Peyer's patch (tissue), 4 donors: Measurements from ENCODE around the gene PACS2. TPM values are rescaled to one million over a fixed set of nuclear protein-coding genes. Genes with fewer than 3 reads are reported as not detected.

Experiments used
- DNase-seq, 3 donors: peaks; one replicate each; pipeline ENCODE4 v3.0.0-alpha.2; 2017 to 2019
- H3K27ac ChIP-seq, 4 donors: fragments of 200-600 bp; sonication (generic); one replicate each; pipeline ENCODE4 v1.5.1; 2016 to 2019
- H3K27me3 ChIP-seq, 2 donors: fragments of 200-600 bp; sonication (generic); one replicate each; pipeline ENCODE4 v1.5.1; 2019
- H3K36me3 ChIP-seq, 3 donors: fragments of 200-600 bp; sonication (generic); one replicate each; pipeline ENCODE4 v1.5.1; 2016 to 2019
- H3K4me1 ChIP-seq, 4 donors: fragments of 200-600 bp; sonication (generic); one replicate each; pipeline ENCODE4 v1.5.1; 2016 to 2019
- H3K4me3 ChIP-seq, 4 donors: fragments of 200-600 bp; sonication (generic); 1 replicate in 3 of 4; 2 replicates in 1 of 4; pipeline ENCODE4 v1.5.1; 2016 to 2019; ENCODE audit warnings: mild to moderate bottlenecking in 1 of 4
- H3K9me3 ChIP-seq, 4 donors: fragments of 200-600 bp; sonication (generic); one replicate each; pipeline ENCODE4 v1.5.1; 2016 to 2019; ENCODE audit warnings: mild to moderate bottlenecking in 1 of 4
- POLR2A ChIP-seq, 2 donors: fragments of 450-650 bp; IDR thresholded peaks; one replicate each; pipeline ENCODE4 v1.5.1; 2017; ENCODE audit warnings: antibody characterized with exemption in 2 of 2, mild to moderate bottlenecking in 2 of 2, moderate library complexity in 2 of 2
- total RNA-seq, 4 donors: library from RNA; depleted of rRNA; stranded (reverse); fragments of >200 nt; gene quantifications; one replicate each; pipeline ENCODE4 v1.1.0, GENCODE V29; 2016
- TF ChIP-seq, protein P1 (sequence below), 6 experiments: fragments of 450-650 bp in 4 of 6; fragments of 200-600 bp in 2 of 6; sonication (generic) in 1 of 6; IDR thresholded peaks; one replicate each; pipeline ENCODE4 v1.5.1; 2017 to 2019; ENCODE audit warnings: antibody characterized with exemption in 6 of 6, mild to moderate bottlenecking in 3 of 6, moderate library complexity in 1 of 6

The PACS2 gene
- total RNA-seq, 4 donors from 2014 or later: 77.2 to 158 (median 126) TPM

- H3K9me3 ChIP-seq: no peaks in the 10 kb centered on the region
- no peak overlapping the region for H3K4me3 ChIP-seq
- H3K27ac ChIP-seq: no peak overlapping the region
- H3K4me1 ChIP-seq: no peaks in the 10 kb centered on the region
- TF ChIP-seq, protein P1, sequence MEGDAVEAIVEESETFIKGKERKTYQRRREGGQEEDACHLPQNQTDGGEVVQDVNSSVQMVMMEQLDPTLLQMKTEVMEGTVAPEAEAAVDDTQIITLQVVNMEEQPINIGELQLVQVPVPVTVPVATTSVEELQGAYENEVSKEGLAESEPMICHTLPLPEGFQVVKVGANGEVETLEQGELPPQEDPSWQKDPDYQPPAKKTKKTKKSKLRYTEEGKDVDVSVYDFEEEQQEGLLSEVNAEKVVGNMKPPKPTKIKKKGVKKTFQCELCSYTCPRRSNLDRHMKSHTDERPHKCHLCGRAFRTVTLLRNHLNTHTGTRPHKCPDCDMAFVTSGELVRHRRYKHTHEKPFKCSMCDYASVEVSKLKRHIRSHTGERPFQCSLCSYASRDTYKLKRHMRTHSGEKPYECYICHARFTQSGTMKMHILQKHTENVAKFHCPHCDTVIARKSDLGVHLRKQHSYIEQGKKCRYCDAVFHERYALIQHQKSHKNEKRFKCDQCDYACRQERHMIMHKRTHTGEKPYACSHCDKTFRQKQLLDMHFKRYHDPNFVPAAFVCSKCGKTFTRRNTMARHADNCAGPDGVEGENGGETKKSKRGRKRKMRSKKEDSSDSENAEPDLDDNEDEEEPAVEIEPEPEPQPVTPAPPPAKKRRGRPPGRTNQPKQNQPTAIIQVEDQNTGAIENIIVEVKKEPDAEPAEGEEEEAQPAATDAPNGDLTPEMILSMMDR (IDR thresholded peaks at IDR 0.05): no peak
- no peak for TF ChIP-seq POLR2A (IDR thresholded peaks at IDR 0.05)
- no peak for DNase-seq
- H3K27me3 ChIP-seq: no peaks in the 10 kb centered on the region
- H3K36me3 ChIP-seq: no peaks in the 10 kb centered on the region
These were observed 116.7 kb downstream of the PACS2 start for GRCh38 chr14:105431256-105431655.

- no peaks in the 10 kb centered on the region for H3K27me3 ChIP-seq
- TF ChIP-seq, protein P1 (IDR thresholded peaks at IDR 0.05): no peak
- no peak for TF ChIP-seq POLR2A (IDR thresholded peaks at IDR 0.05)
These were observed 118.1 kb downstream of the PACS2 start for GRCh38 chr14:105432657-105433056.

GRCh38 chr14:105433161-105433605 lies 118.6 kb downstream of the PACS2 start:
- DNase-seq: no peak
- H3K9me3 ChIP-seq: no peaks in the 10 kb centered on the region
- no peak for TF ChIP-seq POLR2A (IDR thresholded peaks at IDR 0.05)
- TF ChIP-seq, protein P1 (IDR thresholded peaks at IDR 0.05): no peak
- H3K27ac ChIP-seq: no peak overlapping the region
- H3K27me3 ChIP-seq: no peaks in the 10 kb centered on the region
- peaks cover 0 to 6% (median 0%) of the 10 kb centered on the region in 4 donors for H3K4me1 ChIP-seq
- H3K4me3 ChIP-seq: no peak overlapping the region
- H3K36me3 ChIP-seq: no peaks in the 10 kb centered on the region

More at GRCh38 chr14:105432657-105433056, 118.1 kb downstream of the PACS2 start:
- Histone ChIP-seq H3K27ac (no peak overlapping the region), H3K4me1 (peaks cover 0 to 4% (median 0%) of the 10 kb centered on the region in 4 donors), H3K36me3 (no peaks in the 10 kb centered on the region), H3K9me3 (no peaks in the 10 kb centered on the region), H3K4me3 (no peak overlapping the region)
- DNase-seq: no peak

DNA sequence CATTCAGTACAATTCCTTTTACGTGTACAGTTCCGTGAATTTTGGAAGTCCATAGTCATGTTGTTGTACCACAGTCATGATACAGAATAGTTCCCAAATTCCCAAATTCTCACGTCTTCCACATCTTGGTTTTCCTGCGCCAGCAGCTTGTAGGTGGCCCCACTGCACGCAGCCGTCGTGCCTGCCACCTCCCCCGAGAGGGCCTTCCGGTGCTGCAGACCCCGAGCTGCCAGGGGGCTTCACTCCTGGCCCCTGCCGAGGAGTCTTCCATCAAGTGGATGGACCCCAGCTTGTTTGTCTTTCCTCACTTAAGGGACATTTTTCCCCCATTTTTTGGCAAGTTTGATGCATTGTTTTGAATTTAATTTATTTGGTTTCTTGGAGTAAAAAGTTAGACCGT lies 121.9 kb downstream of the PACS2 start:
- Histone ChIP-seq H3K4me3 (no peak overlapping the region), H3K4me1 (peaks cover 0 to 6% (median 0%) of the 10 kb centered on the region in 4 donors), H3K36me3 (no peaks in the 10 kb centered on the region), H3K27me3 (no peaks in the 10 kb centered on the region), H3K9me3 (no peaks in the 10 kb centered on the region), H3K27ac (no peak overlapping the region)
- DNase-seq: no peak
- TF ChIP-seq, protein P1 (IDR thresholded peaks at IDR 0.05): no peak

DNA sequence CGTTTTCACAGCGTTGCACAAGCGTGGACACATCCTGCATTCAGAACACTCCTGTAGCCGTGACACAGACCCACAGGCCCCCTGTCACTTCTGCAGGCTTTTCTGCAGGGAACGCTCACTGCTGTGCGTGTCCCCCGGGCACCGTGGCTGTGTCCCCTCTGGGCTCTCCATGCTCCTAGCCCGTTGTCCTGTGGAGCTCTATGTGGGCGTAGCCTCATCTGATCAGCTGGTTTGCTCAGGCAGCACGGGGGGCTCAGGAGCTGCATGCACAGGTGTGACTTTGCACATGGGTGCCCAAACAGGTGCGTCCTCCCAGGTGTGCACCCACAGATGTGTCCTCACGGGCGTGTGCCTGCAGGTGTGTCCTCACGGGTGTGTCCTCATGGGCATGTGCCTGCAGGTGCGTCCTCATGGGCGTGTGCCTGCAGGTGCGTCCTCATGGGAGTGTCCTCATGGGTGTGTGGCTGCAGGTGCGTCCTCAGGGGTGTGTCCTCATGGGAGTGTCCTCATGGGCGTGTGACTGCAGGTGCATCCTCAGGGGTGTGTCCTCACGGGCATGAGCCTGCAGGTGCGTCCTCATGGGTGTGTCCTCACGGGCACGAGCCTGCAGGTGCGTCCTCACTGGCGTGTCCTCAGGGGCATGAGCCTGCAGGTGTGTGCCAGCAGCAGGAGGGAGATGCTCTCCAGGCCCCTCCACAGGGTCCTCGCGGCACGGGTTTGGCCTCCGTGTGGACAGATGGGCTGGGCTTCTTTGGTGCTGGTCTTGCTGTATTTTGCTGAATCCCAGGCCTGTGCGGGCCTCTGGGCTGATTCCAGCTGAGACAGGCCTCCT lies 122.6 kb downstream of the PACS2 start:
- no peak overlapping the region for H3K4me3 ChIP-seq
- TF ChIP-seq, protein P1 (IDR thresholded peaks at IDR 0.05): no peak
- no peak for TF ChIP-seq POLR2A (IDR thresholded peaks at IDR 0.05)

More for the DNA sequence above, 122.6 kb downstream of the PACS2 start:
- peaks cover 0 to 6% (median 0%) of the 10 kb centered on the region in 4 donors for H3K4me1 ChIP-seq
- peaks cover 0 to 1% (median 0%) of the 10 kb centered on the region in 3 donors for H3K36me3 ChIP-seq
- DNase-seq: peak in 1 of 3 donors; percentile 76
- H3K9me3 ChIP-seq: no peaks in the 10 kb centered on the region
- H3K27me3 ChIP-seq: no peaks in the 10 kb centered on the region
- H3K27ac ChIP-seq: no peak overlapping the region
